ENCODE results near the gene NACA.

Gene NACA

GRCh38 chr12:56766535-56766934 lies 41.4 kb upstream of the NACA start (continued):
- no peak for TF ChIP-seq KLF9 (tag by site-specific recombination; IDR thresholded peaks at IDR 0.05; ENCODE audit: low read depth)
- TF ChIP-seq ZNF585B (tag by site-specific recombination; IDR thresholded peaks at IDR 0.05) = no peak

GRCh38 chr12:56763753-56764657 lies 38.9 kb upstream of the NACA start:
- no peaks in the 10 kb centered on the region for H3K4me1 ChIP-seq (ENCODE audit: control insufficient read depth, insufficient read depth, low read length)
- no peak overlapping the region for H3K4me3 ChIP-seq (ENCODE audit: low read depth, low read length)
- CTCF ChIA-PET = interaction anchor here (0.5 to 2.7 kb wide), 13 partner anchors 13 to 348 kb away, joined by 3 to 24 read pairs (median 4); no protein-coding TSS in a partner anchor
- no peak overlapping the region for H3K27ac ChIP-seq (ENCODE audit: extremely low read depth, low read depth, low read length)
- H3K9me3 ChIP-seq (ENCODE audit: control insufficient read depth, insufficient read depth, low read depth, low read length) = no peaks in the 10 kb centered on the region
- no peak for TF ChIP-seq ZNF155 (tag by site-specific recombination; IDR thresholded peaks at IDR 0.05)
- H3K36me3 ChIP-seq (ENCODE audit: control insufficient read depth in 2 of 2, insufficient read depth in 1 of 2, low read length in 2 of 2) = no peaks in the 10 kb centered on the region
- POLR2A ChIA-PET = interaction anchor here (0.7 to 0.8 kb wide), 2 partner anchors 12 to 39 kb away, joined by 3 to 4 read pairs; partner anchors contain the start of gene PRIM1

- Histone ChIP-seq H3K27ac (ENCODE audit: extremely low read depth, low read depth, low read length) (no peak overlapping the region), H3K4me1 (ENCODE audit: control insufficient read depth, insufficient read depth, low read length) (no peaks in the 10 kb centered on the region), H3K9me3 (ENCODE audit: control insufficient read depth, insufficient read depth, low read depth, low read length) (no peaks in the 10 kb centered on the region), H3K4me3 (ENCODE audit: low read depth, low read length) (no peak overlapping the region), H3K36me3 (ENCODE audit: control insufficient read depth in 2 of 2, insufficient read depth in 1 of 2, low read length in 2 of 2) (no peaks in the 10 kb centered on the region)
- TF ChIP-seq ZNF16 (tag by site-specific recombination; IDR thresholded peaks at IDR 0.05; ENCODE audit: low read depth) (no peak), ZBTB17 (tag by site-specific recombination; IDR thresholded peaks at IDR 0.05) (0 out of 2 replicates have a peak, but pooled peaks have one; percentile 14), ZNF777 (tag by site-specific recombination; IDR thresholded peaks at IDR 0.05; ENCODE audit: borderline replicate concordance) (no peak), ZNF791 (tag by site-specific recombination; IDR thresholded peaks at IDR 0.05) (no peak), ZNF488 (tag by site-specific recombination; IDR thresholded peaks at IDR 0.05) (no peak)
- ChIA-PET POLR2A (interaction anchor here (0.6 kb wide), 1 partner anchor 350 kb away, joined by 6 read pairs; no protein-coding TSS in a partner anchor), CTCF (interaction anchor here (0.5 to 2.7 kb wide), 6 partner anchors 16 to 307 kb away, joined by 3 to 24 read pairs (median 5); no protein-coding TSS in a partner anchor)
Measured at GRCh38 chr12:56761812-56762211, 36.7 kb upstream of the NACA start.

- TF ChIP-seq ZNF560 (tag by site-specific recombination; IDR thresholded peaks at IDR 0.05; ENCODE audit: borderline replicate concordance) (no peak), ZNF776 (tag by site-specific recombination; IDR thresholded peaks at IDR 0.05; ENCODE audit: borderline replicate concordance) (no peak), ZNF529 (tag by site-specific recombination; IDR thresholded peaks at IDR 0.05; ENCODE audit: insufficient replicate concordance) (no peak), ZNF114 (tag by site-specific recombination; IDR thresholded peaks at IDR 0.05) (no peak)
- no peaks in the 10 kb centered on the region for H3K9me3 ChIP-seq (ENCODE audit: control insufficient read depth, insufficient read depth, low read depth, low read length)
- H3K36me3 ChIP-seq (ENCODE audit: control insufficient read depth in 2 of 2, insufficient read depth in 1 of 2, low read length in 2 of 2) = no peaks in the 10 kb centered on the region
- POLR2A ChIA-PET = no interaction called here
- H3K4me1 ChIP-seq (ENCODE audit: control insufficient read depth, insufficient read depth, low read length) = no peaks in the 10 kb centered on the region
- CTCF ChIA-PET = interaction anchor here (6.5 to 10.4 kb wide), 2 partner anchors 227 to 242 kb away, joined by 63 to 117 read pairs; partner anchors contain the start of gene ZBTB39
- H3K4me3 ChIP-seq (ENCODE audit: low read depth, low read length) = no peak overlapping the region
- no peak overlapping the region for H3K27ac ChIP-seq (ENCODE audit: extremely low read depth, low read depth, low read length)
Measured at GRCh38 chr12:56760460-56760859, 35.4 kb upstream of the NACA start.

- Histone ChIP-seq H3K36me3 (ENCODE audit: control insufficient read depth in 2 of 2, insufficient read depth in 1 of 2, low read length in 2 of 2) (no peaks in the 10 kb centered on the region), H3K4me3 (ENCODE audit: low read depth, low read length) (no peak overlapping the region), H3K27ac (ENCODE audit: extremely low read depth, low read depth, low read length) (no peak overlapping the region), H3K9me3 (ENCODE audit: control insufficient read depth, insufficient read depth, low read depth, low read length) (no peaks in the 10 kb centered on the region), H3K4me1 (ENCODE audit: control insufficient read depth, insufficient read depth, low read length) (no peaks in the 10 kb centered on the region)
- POLR2A ChIA-PET = interaction anchor here (0.7 kb wide), 1 partner anchor 69 kb away, joined by 4 read pairs; no protein-coding TSS in a partner anchor
- CTCF ChIA-PET = interaction anchor here (0.6 to 10.4 kb wide), 7 partner anchors 10 to 303 kb away, joined by 3 to 117 read pairs (median 5); partner anchors contain the start of gene ZBTB39
- TF ChIP-seq ZNF302 (tag by site-specific recombination; IDR thresholded peaks at IDR 0.05; ENCODE audit: low read depth) = no peak
- TF ChIP-seq ZSCAN23 (tag by site-specific recombination; IDR thresholded peaks at IDR 0.05) = no peak
- no peak for TF ChIP-seq ZNF19 (tag by site-specific recombination; IDR thresholded peaks at IDR 0.05; ENCODE audit: low read depth)
- no peak for TF ChIP-seq BCL11B (tag by site-specific recombination; IDR thresholded peaks at IDR 0.05; ENCODE audit: low read depth)
- TF ChIP-seq PBX3 (CRISPR knock-in tag; IDR thresholded peaks at IDR 0.05) = no peak
- TF ChIP-seq ZNF157 (tag by site-specific recombination; IDR thresholded peaks at IDR 0.05) = no peak
Measured at GRCh38 chr12:56759263-56759908, 34.3 kb upstream of the NACA start.

Data from HEK293 (cell line).